ENCODE results near the gene EP300.
"Not testable (repeated sequence)": the region's sequence is repeated elsewhere in the genome, so short reads cannot be mapped to it uniquely, and the experiment has no call there.

The EP300 gene

GRCh38 chr22:41092023-41092817, at the start of gene EP300:
EP300 (plus strand) TSS chr22:41092592; CDS start chr22:41093005, 413 bp downstream.
- no peak for DNase-seq

GRCh38 chr22:41043722-41044121, 48.7 kb upstream of the EP300 start:
- no peak for DNase-seq

- not testable (repeated sequence) for DNase-seq
Measured at GRCh38 chr22:41045575-41045974, 46.8 kb upstream of the EP300 start.

- no peak for DNase-seq
Measured at GRCh38 chr22:41047801-41048211, 44.6 kb upstream of the EP300 start.

GRCh38 chr22:41048345-41048744, 44.0 kb upstream of the EP300 start:
- DNase-seq: not testable (repeated sequence)

GRCh38 chr22:41048791-41049717, 43.3 kb upstream of the EP300 start:
- DNase-seq: no peak

- DNase-seq: not testable (repeated sequence)
Measured at GRCh38 chr22:41049795-41050194, 42.6 kb upstream of the EP300 start.

- no peak for DNase-seq
Measured at GRCh38 chr22:41050883-41051282, 41.5 kb upstream of the EP300 start.

GRCh38 chr22:41052661-41053490, 39.5 kb upstream of the EP300 start:
- no peak for DNase-seq

GRCh38 chr22:41057076-41057475, 35.3 kb upstream of the EP300 start:
- DNase-seq: no peak

GRCh38 chr22:41062146-41062545, 30.2 kb upstream of the EP300 start:
- DNase-seq: no peak

GRCh38 chr22:41064326-41064725, 28.1 kb upstream of the EP300 start:
- DNase-seq: not testable (repeated sequence)

- DNase-seq: not testable (repeated sequence)
Measured at GRCh38 chr22:41066341-41066740, 26.1 kb upstream of the EP300 start.

- DNase-seq: not testable (repeated sequence)
Measured at GRCh38 chr22:41067968-41068367, 24.4 kb upstream of the EP300 start.

GRCh38 chr22:41070665-41071331, 21.6 kb upstream of the EP300 start:
- no peak for DNase-seq

- no peak for DNase-seq
Measured at GRCh38 chr22:41074061-41074460, 18.3 kb upstream of the EP300 start.

GRCh38 chr22:41074466-41074865, 17.9 kb upstream of the EP300 start:
- no peak for DNase-seq

- no peak for DNase-seq
Measured at GRCh38 chr22:41074941-41075710, 17.3 kb upstream of the EP300 start.

- no peak for DNase-seq
Measured at GRCh38 chr22:41075946-41076345, 16.4 kb upstream of the EP300 start.

- DNase-seq: no peak
Measured at GRCh38 chr22:41076857-41077256, 15.5 kb upstream of the EP300 start.

- no peak for DNase-seq
Measured at GRCh38 chr22:41078931-41079330, 13.5 kb upstream of the EP300 start.

Measured in NCI-H1436 treated with DMSO at 0.1 percent for 48 hours (cell line).